B cell (primary cell): ENCODE data around the gene ACOXL. TPM values are rescaled to one million over a fixed set of nuclear protein-coding genes. Genes with fewer than 3 reads are reported as not detected.

Experiments
- ATAC-seq: fragments of 200-7000 bp; cut with Tn5 transposase; one replicate; pipeline ENCODE4 v1.10.0; 2021; ENCODE audit warnings: low read depth, mild to moderate bottlenecking, moderate number of reproducible peaks, moderate library complexity
- CTCF ChIA-PET: fragments of 350-600 bp; sonication (Branson Sonifier 250); formaldehyde crosslinking; loops from one replicate; lab custom pipeline; 2021; ENCODE audit warnings: antibody characterized with exemption, inconsistent platforms; lab: Charles Lee
- POLR2A ChIA-PET: fragments of 350-600 bp; sonication (Branson Sonifier 250); formaldehyde crosslinking; loops from one replicate; lab custom pipeline; 2021; ENCODE audit warnings: antibody characterized with exemption; lab: Charles Lee
- DNase-seq: peaks from one replicate; pipeline ENCODE4 v3.0.0; 2013
- H2AFZ ChIP-seq: 2 replicates; pipeline ENCODE4 v1.6.1; 2012; ENCODE audit warnings: mild to moderate bottlenecking, low read depth, low read length; ENCODE audit not compliant: insufficient read depth, poor library complexity, severe bottlenecking
- H3K27ac ChIP-seq, 2 donors: 1 replicate in 1 of 2; 2 replicates in 1 of 2; pipeline ENCODE4 v1.5.1; 2012 to 2013; ENCODE audit warnings: low read length in 2 of 2, mild to moderate bottlenecking in 2 of 2, moderate library complexity in 1 of 2
- H3K27me3 ChIP-seq, 4 experiments: fragments of 200-600 bp in 1 of 4; sonication (generic) in 1 of 4; replicated peaks in 1 of 4; 1 replicate in 2 of 4; 2 replicates in 2 of 4; pipeline versions ENCODE4 v1.6.1 to v1.7.0; 2013 to 2016; ENCODE audit warnings: low read length in 3 of 4, mild to moderate bottlenecking in 2 of 4, mixed read lengths in 1 of 4, moderate library complexity in 1 of 4; ENCODE audit not compliant: insufficient read depth in 4 of 4, control insufficient read depth in 3 of 4; ENCODE audit errors: control extremely low read depth in 1 of 4
- H3K36me3 ChIP-seq, 2 experiments: replicated peaks in 1 of 2; 1 replicate in 1 of 2; 2 replicates in 1 of 2; pipeline versions ENCODE4 v1.6.1 to v1.7.1; 2013; ENCODE audit warnings: low read length in 1 of 2; ENCODE audit not compliant: insufficient read depth in 2 of 2, control insufficient read depth in 1 of 2; ENCODE audit errors: control extremely low read depth in 1 of 2, extremely low read depth in 1 of 2
- H3K4me1 ChIP-seq, 2 donors: fragments of 200-600 bp in 1 of 2; sonication (generic) in 1 of 2; 1 replicate in 1 of 2; 2 replicates in 1 of 2; pipeline versions ENCODE4 v1.5.1 to v1.6.1; 2013 to 2017; ENCODE audit warnings: low read length in 2 of 2; ENCODE audit not compliant: control insufficient read depth in 2 of 2, insufficient read depth in 2 of 2
- H3K4me2 ChIP-seq: replicated peaks from 2 replicates; pipeline ENCODE3; 2012; ENCODE audit warnings: mild to moderate bottlenecking, low read depth, low read length; ENCODE audit not compliant: poor library complexity, severe bottlenecking
- H3K4me3 ChIP-seq, 5 experiments: fragments of 200-600 bp in 1 of 5; sonication (generic) in 1 of 5; 1 replicate in 3 of 5; 2 replicates in 2 of 5; pipeline versions ENCODE4 v1.5.1 to v1.7.0; 2011 to 2016; ENCODE audit warnings: low read length in 4 of 5, mild to moderate bottlenecking in 4 of 5, low read depth in 2 of 5, control low read depth in 1 of 5, moderate library complexity in 1 of 5; ENCODE audit not compliant: insufficient read depth in 1 of 5; ENCODE audit errors: control extremely low read depth in 1 of 5, extremely low read depth in 1 of 5
- H3K79me2 ChIP-seq: fragments of 200-600 bp; sonication (generic); one replicate; pipeline ENCODE4 v1.6.0; 2016; ENCODE audit warnings: low read length; ENCODE audit not compliant: control insufficient read depth, insufficient read depth
- H3K9ac ChIP-seq: fragments of 200-600 bp; sonication (generic); 2 replicates; pipeline ENCODE4 v1.6.1; 2017; ENCODE audit warnings: mild to moderate bottlenecking, low read length, moderate library complexity
- H3K9me3 ChIP-seq, 3 donors: one replicate each; pipeline versions ENCODE4 v1.6.1 to v1.7.1; 2013; ENCODE audit warnings: low read length in 2 of 3; ENCODE audit not compliant: control insufficient read depth in 2 of 3, insufficient read depth in 1 of 3; ENCODE audit errors: control extremely low read depth in 1 of 3
- H4K20me1 ChIP-seq: 2 replicates; pipeline ENCODE4 v1.6.0; 2012; ENCODE audit warnings: mild to moderate bottlenecking, low read length; ENCODE audit not compliant: insufficient read depth, control insufficient read depth, poor library complexity, severe bottlenecking
- H3K27ac Mint-ChIP-seq: one replicate; pipeline ENCODE4 v1.8.0; 2021; ENCODE audit warnings: mixed read lengths
- H3K27me3 Mint-ChIP-seq: one replicate; pipeline ENCODE4 v1.8.0; 2021; ENCODE audit warnings: mixed read lengths
- H3K4me1 Mint-ChIP-seq: one replicate; pipeline ENCODE4 v1.8.0; 2021; ENCODE audit warnings: mixed read lengths
- H3K4me3 Mint-ChIP-seq: one replicate; pipeline ENCODE4 v1.8.0; 2021; ENCODE audit warnings: mixed read lengths
- H3K9me3 Mint-ChIP-seq: one replicate; pipeline ENCODE4 v1.8.0; 2022; ENCODE audit warnings: mixed read lengths; ENCODE audit not compliant: insufficient read depth
- CTCF ChIP-seq: fragments of 200-600 bp; IDR thresholded peaks from one replicate; pipeline ENCODE4 v1.8.0; 2022; ENCODE audit warnings: antibody characterized with exemption, mild to moderate bottlenecking
- EZH2 ChIP-seq: IDR thresholded peaks from 2 replicates; pipeline ENCODE4 v1.6.1; 2012; ENCODE audit warnings: borderline replicate concordance, low read depth, mild to moderate bottlenecking, moderate library complexity, low read length; ENCODE audit not compliant: insufficient read depth, poor library complexity, severe bottlenecking
- WGBS: methylation state at CpG from one replicate; pipeline ENCODE4 v1.1.5; 2013; ENCODE audit warnings: missing lambda C conversion rate; ENCODE audit not compliant: insufficient coverage; 5-methylcytosine and 5-hydroxymethylcytosine counted together
- intact Hi-C: fragments of 100-400 bp; cut with micrococcal nuclease; formaldehyde crosslinking; loops from one replicate; pipeline ENCODE4 v1.10.0; 2022
- polyA plus RNA-seq: library from polyadenylated mRNA; depleted of rRNA; stranded (reverse); fragments of >200 nt; gene quantifications from 2 replicates; pipeline ENCODE4 v1.2.3, GENCODE V29; 2012
- total RNA-seq, 2 donors: library from RNA; stranded (reverse); fragments of 120-200 nt in 1 of 2; gene quantifications; 1 replicate in 1 of 2; 2 replicates in 1 of 2; pipeline versions ENCODE4 v1.2.3 to v1.2.4, GENCODE V29; 2013 to 2022

Gene ACOXL
- total and polyA plus RNA-seq, 2 donors (not counting 1 experiment from before 2014, with no cell fraction given) = 0.06 TPM; not detected in 1

GRCh38 chr2:110802208-110802932 lies 70.0 kb downstream of the ACOXL start:
- peaks cover 0 to 4% (median 3%) of the 10 kb centered on the region in 3 donors for H3K9me3 ChIP-seq
- no peak for DNase-seq
- ChIA-PET CTCF (no interaction called here), POLR2A (no interaction called here)
- WGBS = 95% methylated on average over 2 of the region's 3 CpGs
- H3K27me3 ChIP-seq = peaks cover 0 to 42% (median 25%) of the 10 kb centered on the region in 4 experiments
- ATAC-seq = no peak
- Mint-ChIP-seq H3K4me3 (no peak overlapping the region), H3K4me1 (peaks cover 30% of the 10 kb centered on the region), H3K27me3 (peaks cover 54% of the 10 kb centered on the region), H3K9me3 (peaks cover 9% of the 10 kb centered on the region), H3K27ac (no peak overlapping the region)
- no peaks in the 10 kb centered on the region for H4K20me1 ChIP-seq
- intact Hi-C loops = no loop called here
- H3K9ac ChIP-seq = no peak overlapping the region
- TF ChIP-seq CTCF (no peak), EZH2 (no peak)
- no peak overlapping the region for H3K4me2 ChIP-seq
- no peak overlapping the region for H3K4me3 ChIP-seq
- H3K79me2 ChIP-seq = no peaks in the 10 kb centered on the region
- peaks cover 23 to 24% of the 10 kb centered on the region in 2 donors for H3K4me1 ChIP-seq
- no peaks in the 10 kb centered on the region for H3K36me3 ChIP-seq
- no peak overlapping the region for H2AFZ ChIP-seq
- H3K27ac ChIP-seq = no peak overlapping the region

- no peak overlapping the region for H3K4me3 ChIP-seq
- peaks cover 53% of the 10 kb centered on the region for H3K27me3 Mint-ChIP-seq
- no peaks in the 10 kb centered on the region for H4K20me1 ChIP-seq
- H3K4me2 ChIP-seq = peak overlapping the region; percentile 2
- no peak overlapping the region for H3K27ac ChIP-seq
- H3K4me3 Mint-ChIP-seq = peak overlapping the region; percentile 27
- peaks cover 0 to 35% (median 23%) of the 10 kb centered on the region in 4 experiments for H3K27me3 ChIP-seq
- H3K9ac ChIP-seq = no peak overlapping the region
- DNase-seq = no peak
- H3K4me1 ChIP-seq = peaks cover 23 to 24% of the 10 kb centered on the region in 2 donors
- WGBS = no CpG with 5 or more reads among the region's 3 CpGs
- POLR2A ChIA-PET = no interaction called here
- no peak for ATAC-seq
- H3K9me3 ChIP-seq = peaks cover 0 to 4% (median 3%) of the 10 kb centered on the region in 3 donors
- no peak for TF ChIP-seq EZH2
- TF ChIP-seq CTCF = no peak
- no peaks in the 10 kb centered on the region for H3K79me2 ChIP-seq
- intact Hi-C loops = no loop called here
- H3K9me3 Mint-ChIP-seq = peaks cover 9% of the 10 kb centered on the region
- H2AFZ ChIP-seq = no peak overlapping the region
- no peaks in the 10 kb centered on the region for H3K36me3 ChIP-seq
- CTCF ChIA-PET = no interaction called here
- H3K4me1 Mint-ChIP-seq = peaks cover 30% of the 10 kb centered on the region
- H3K27ac Mint-ChIP-seq = no peak overlapping the region
Measured at GRCh38 chr2:110804433-110804832, 72.1 kb downstream of the ACOXL start.
